ENCODE data around the gene PLA2G2F. TPM values are rescaled to one million over a fixed set of nuclear protein-coding genes. Genes with fewer than 3 reads are reported as not detected.

Gene PLA2G2F
- total RNA-seq, 6 experiments from 2014 or later, result not detected

DNA sequence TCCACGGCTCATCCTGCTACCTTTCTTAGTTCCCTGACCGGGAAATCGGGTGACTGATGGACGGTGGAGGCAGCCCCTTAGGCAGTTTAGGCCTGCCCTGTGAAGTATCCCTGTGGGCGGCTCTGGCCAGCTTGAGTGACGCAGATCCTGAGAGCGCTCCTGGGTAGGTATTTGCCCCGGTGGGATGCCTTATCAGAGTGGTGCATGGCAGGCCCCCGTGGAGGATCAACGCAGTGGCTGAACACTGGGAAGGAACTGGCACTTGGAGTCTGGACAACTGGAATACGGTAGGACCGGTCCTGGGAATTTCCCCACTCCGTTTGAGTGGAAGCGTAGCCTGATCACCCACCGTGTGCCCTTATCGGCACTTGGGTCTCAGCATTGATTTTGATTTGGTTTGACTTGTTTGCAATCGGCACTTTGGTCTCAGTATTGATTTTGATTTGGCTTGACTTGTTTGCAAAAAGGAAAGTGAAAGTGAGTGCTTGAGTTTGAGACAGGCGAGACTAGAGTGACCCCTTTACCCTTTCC, 15.2 kb downstream of the PLA2G2F start:
- H3K27me3 ChIP-seq, result no peaks in the 10 kb centered on the region
- no peaks in the 10 kb centered on the region for H3K36me3 ChIP-seq
- WGBS (ENCODE audit: insufficient coverage, low coverage, low lambda C conversion rate, missing lambda C conversion rate), result 23% methylated on average over 10 of the region's 18 CpGs
- TF ChIP-seq POLR2A (IDR thresholded peaks at IDR 0.05), result no peak
- TF ChIP-seq, protein P1, sequence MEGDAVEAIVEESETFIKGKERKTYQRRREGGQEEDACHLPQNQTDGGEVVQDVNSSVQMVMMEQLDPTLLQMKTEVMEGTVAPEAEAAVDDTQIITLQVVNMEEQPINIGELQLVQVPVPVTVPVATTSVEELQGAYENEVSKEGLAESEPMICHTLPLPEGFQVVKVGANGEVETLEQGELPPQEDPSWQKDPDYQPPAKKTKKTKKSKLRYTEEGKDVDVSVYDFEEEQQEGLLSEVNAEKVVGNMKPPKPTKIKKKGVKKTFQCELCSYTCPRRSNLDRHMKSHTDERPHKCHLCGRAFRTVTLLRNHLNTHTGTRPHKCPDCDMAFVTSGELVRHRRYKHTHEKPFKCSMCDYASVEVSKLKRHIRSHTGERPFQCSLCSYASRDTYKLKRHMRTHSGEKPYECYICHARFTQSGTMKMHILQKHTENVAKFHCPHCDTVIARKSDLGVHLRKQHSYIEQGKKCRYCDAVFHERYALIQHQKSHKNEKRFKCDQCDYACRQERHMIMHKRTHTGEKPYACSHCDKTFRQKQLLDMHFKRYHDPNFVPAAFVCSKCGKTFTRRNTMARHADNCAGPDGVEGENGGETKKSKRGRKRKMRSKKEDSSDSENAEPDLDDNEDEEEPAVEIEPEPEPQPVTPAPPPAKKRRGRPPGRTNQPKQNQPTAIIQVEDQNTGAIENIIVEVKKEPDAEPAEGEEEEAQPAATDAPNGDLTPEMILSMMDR (IDR thresholded peaks at IDR 0.05), result no peak
- intact Hi-C loops (cut with DNase I), result loop anchor here (5.0 kb wide), 2 partner anchors 52 to 237 kb away; no protein-coding TSS in a partner anchor
- peak in 2 of 3 donors; percentile 60 to 64 for DNase-seq
- H3K4me3 ChIP-seq, result peak overlapping the region; percentile 15 to 38 (median 32)
- H3K27ac ChIP-seq, result peak overlapping the region; percentile 76 to 79 (median 79)
- ATAC-seq, result peak; percentile 44 to 66 (median 53)
- H3K9me3 ChIP-seq, result no peaks in the 10 kb centered on the region
- peaks cover 0 to 26% (median 13%) of the 10 kb centered on the region in 4 donors for H3K4me1 ChIP-seq

DNA sequence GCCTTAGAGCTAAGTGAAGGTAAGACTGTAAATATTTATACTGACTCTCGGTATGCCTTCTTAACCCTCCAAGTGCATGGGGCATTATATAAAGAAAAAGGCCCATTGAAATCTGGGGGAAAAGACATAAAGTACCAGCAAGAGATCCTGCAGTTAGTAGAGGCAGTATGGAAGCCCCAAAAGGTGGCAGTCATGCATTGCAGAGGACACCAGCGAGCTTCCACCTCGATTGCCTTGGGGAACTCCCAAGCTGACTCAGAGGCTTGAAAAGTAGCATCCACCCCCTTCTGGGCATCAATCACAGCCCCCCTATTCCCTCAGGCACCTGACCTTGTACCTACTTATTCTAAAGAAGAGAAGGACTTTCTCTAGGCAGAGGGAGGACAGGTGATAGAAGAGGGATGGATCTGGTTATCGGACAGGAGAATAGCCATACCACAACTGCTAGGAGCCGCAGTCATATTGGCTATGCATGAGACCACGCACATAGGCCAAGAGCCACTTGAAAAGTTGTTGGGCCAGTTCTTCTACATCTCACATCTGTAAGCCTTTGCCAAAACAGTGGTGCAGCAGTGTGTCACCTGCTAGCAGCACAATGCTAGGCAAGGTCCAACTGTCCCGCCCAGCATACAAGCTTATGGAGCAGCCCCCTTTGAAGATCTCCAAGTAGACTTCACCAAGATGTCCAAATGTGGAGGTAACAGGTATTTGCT, 19.4 kb downstream of the PLA2G2F start:
- Histone ChIP-seq H3K9me3 (no peaks in the 10 kb centered on the region), H3K4me1 (peaks cover 0 to 14% (median 5%) of the 10 kb centered on the region in 4 donors), H3K27ac (no peak overlapping the region), H3K4me3 (no peak overlapping the region), H3K36me3 (no peaks in the 10 kb centered on the region), H3K27me3 (no peaks in the 10 kb centered on the region)
- WGBS (ENCODE audit: insufficient coverage, low coverage, low lambda C conversion rate, missing lambda C conversion rate), result 84% methylated on average over 3 of the region's 7 CpGs
- TF ChIP-seq, protein P1 (IDR thresholded peaks at IDR 0.05), result no peak
- TF ChIP-seq POLR2A (IDR thresholded peaks at IDR 0.05), result no peak
- no peak for DNase-seq
- intact Hi-C loops (cut with DNase I), result no loop called here
- no peak for ATAC-seq

DNA sequence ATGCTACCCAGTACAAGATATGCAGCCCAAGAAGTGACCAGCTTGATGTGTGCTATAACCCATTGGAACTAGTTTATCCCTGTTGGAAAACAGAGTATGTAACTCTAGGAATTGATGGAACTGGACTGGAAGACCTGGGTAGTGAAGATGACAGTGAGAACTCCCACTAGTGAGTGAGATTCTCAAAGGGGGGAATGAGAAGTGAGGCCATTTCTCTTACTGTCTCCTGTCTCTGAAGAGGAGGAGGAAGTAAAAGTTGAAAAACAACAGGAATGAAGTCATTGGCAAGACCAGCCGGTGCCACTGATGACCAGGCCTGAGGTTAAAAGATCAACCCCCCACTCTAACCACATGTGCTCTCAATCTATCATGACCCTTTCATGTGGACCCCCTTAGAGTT, 20.9 kb downstream of the PLA2G2F start:
- no peak for ATAC-seq
- no peaks in the 10 kb centered on the region for H3K36me3 ChIP-seq
- DNase-seq, result no peak
- intact Hi-C loops (cut with DNase I), result loop anchor here in 1 of 2 donors (10.0 kb wide), 1 partner anchor 185 kb away; the partner anchor contains the start of gene PLA2G2A
- no peak overlapping the region for H3K27ac ChIP-seq
- no peaks in the 10 kb centered on the region for H3K9me3 ChIP-seq
- no peak overlapping the region for H3K4me3 ChIP-seq
- H3K27me3 ChIP-seq, result no peaks in the 10 kb centered on the region
- TF ChIP-seq, protein P1 (IDR thresholded peaks at IDR 0.05), result no peak
- no peak for TF ChIP-seq POLR2A (IDR thresholded peaks at IDR 0.05)
- no peaks in the 10 kb centered on the region for H3K4me1 ChIP-seq
- whole genome bisulfite sequencing (ENCODE audit: insufficient coverage, low coverage, low lambda C conversion rate, missing lambda C conversion rate), result no CpG with 5 or more reads among the region's 1 CpG

DNA sequence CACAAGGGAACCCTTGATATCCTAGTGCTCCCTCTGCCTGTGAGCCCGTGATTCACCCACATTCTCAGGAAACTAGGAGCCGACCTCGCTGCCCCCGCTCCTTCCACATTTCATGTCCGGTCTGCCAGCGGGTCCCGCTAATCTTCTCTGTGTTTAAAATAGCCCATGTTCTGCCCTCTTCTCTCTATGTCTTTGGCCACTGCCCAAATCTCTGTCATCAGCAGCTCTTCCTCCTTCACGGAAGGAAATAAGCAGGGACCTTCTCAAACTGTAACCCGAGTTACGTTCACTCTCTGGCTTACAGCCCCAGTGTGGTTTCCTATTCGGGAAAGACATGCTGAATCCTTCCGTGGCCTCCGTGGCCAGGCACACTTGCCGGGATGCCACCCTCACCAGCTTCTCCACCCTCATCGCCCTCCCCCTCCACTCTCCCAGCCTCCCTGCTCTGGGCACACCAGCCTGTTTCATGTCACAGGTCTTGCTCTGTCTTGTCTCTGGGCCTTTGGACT, 25.6 kb downstream of the PLA2G2F start:
- Histone ChIP-seq H3K4me1 (no peaks in the 10 kb centered on the region), H3K27me3 (no peaks in the 10 kb centered on the region), H3K27ac (no peak overlapping the region), H3K36me3 (no peaks in the 10 kb centered on the region), H3K9me3 (no peaks in the 10 kb centered on the region), H3K4me3 (no peak overlapping the region)
- intact Hi-C loops (cut with DNase I), result loop anchor here in 1 of 2 donors (10.0 kb wide), 1 partner anchor 190 kb away; the partner anchor contains the start of gene PLA2G2A
- 63% methylated on average over 12 of the region's 15 CpGs for WGBS (ENCODE audit: insufficient coverage, low coverage, low lambda C conversion rate, missing lambda C conversion rate)
- peak; percentile 69 to 78 (median 72) for ATAC-seq
- no peak for TF ChIP-seq POLR2A (IDR thresholded peaks at IDR 0.05)
- TF ChIP-seq, protein P1 (IDR thresholded peaks at IDR 0.05), result peak in 1 of 4 donors; percentile 17
- DNase-seq, result peak in 2 of 3 donors; percentile 58 to 60

Data from right lobe of liver (tissue), 6 donors.